H1 (cell line): Measurements from ENCODE around the gene MRS2. TPM values are rescaled to one million over a fixed set of nuclear protein-coding genes. Genes with fewer than 3 reads are reported as not detected.

Experiments used
- CTCF ChIA-PET: fragments of 300-600 bp; sonication (Branson Sonifier 250); formaldehyde crosslinking; loops from one replicate; lab custom pipeline; 2021; ENCODE audit not compliant: partially characterized antibody; lab: Charles Lee
- POLR2A ChIA-PET: fragments of 300-600 bp; sonication (Branson Sonifier 250); formaldehyde crosslinking; loops from one replicate; lab custom pipeline; 2021; ENCODE audit warnings: inconsistent platforms; ENCODE audit not compliant: partially characterized antibody; lab: Charles Lee
- DNase-seq, 2 experiments: peaks; one replicate each; pipeline versions ENCODE4 v3.0.0 to v3.0.0-alpha.2; 2010 to 2022; ENCODE audit warnings: low spot score in 2 of 2, low read depth in 1 of 2, mixed read lengths in 1 of 2
- FAIRE-seq: peaks from 2 replicates; lab custom pipeline; 2011; peaks lifted over from hg19 to GRCh38; lab: Jason Lieb, UNC
- H2AFZ ChIP-seq: 2 replicates; pipeline ENCODE4 v1.8.1; 2012; ENCODE audit warnings: low read length, inconsistent platforms
- H2AK5ac ChIP-seq: 2 replicates; pipeline ENCODE4 v1.6.1; 2013; ENCODE audit warnings: low read depth, low read length
- H2BK120ac ChIP-seq: replicated peaks from 2 replicates; pipeline ENCODE3; 2013; ENCODE audit warnings: low read depth, low read length, inconsistent platforms
- H2BK12ac ChIP-seq: 2 replicates; pipeline ENCODE4 v1.6.1; 2013; ENCODE audit warnings: low read depth, low read length
- H2BK15ac ChIP-seq: 2 replicates; pipeline ENCODE4 v1.6.1; 2013; ENCODE audit warnings: low read length
- H2BK20ac ChIP-seq: 2 replicates; pipeline ENCODE4 v1.6.1; 2013; ENCODE audit warnings: low read length
- H2BK5ac ChIP-seq: 2 replicates; pipeline ENCODE4 v1.6.1; 2013; ENCODE audit warnings: low read depth, low read length
- H3K14ac ChIP-seq: 2 replicates; pipeline ENCODE4 v1.6.1; 2013; ENCODE audit warnings: inconsistent platforms; ENCODE audit not compliant: insufficient read length
- H3K18ac ChIP-seq: 2 replicates; pipeline ENCODE4 v1.6.1; 2013; ENCODE audit warnings: low read length; ENCODE audit errors: extremely low read depth
- H3K23ac ChIP-seq: 2 replicates; pipeline ENCODE4 v1.6.1; 2013; ENCODE audit warnings: inconsistent platforms; ENCODE audit not compliant: insufficient read length
- H3K23me2 ChIP-seq: 2 replicates; pipeline ENCODE4 v1.6.1; 2013; ENCODE audit warnings: low read depth, low read length
- H3K27ac ChIP-seq: 2 replicates; pipeline ENCODE4 v1.6.1; 2011; ENCODE audit warnings: low read depth, low read length, inconsistent platforms
- H3K27me3 ChIP-seq, 4 experiments: replicated peaks in 1 of 4; 1 replicate in 1 of 4; 2 replicates in 3 of 4; pipeline versions ENCODE4 v1.6.1 to v1.8.1; 2011 to 2013; ENCODE audit warnings: low read length in 3 of 4, mild to moderate bottlenecking in 3 of 4, inconsistent platforms in 2 of 4, mixed read lengths in 2 of 4, moderate library complexity in 1 of 4; ENCODE audit not compliant: control insufficient read depth in 3 of 4, insufficient read depth in 3 of 4; ENCODE audit errors: extremely low read depth in 1 of 4
- H3K36me3 ChIP-seq, 4 experiments: 2 replicates each; pipeline versions ENCODE4 v1.6.1 to v1.8.1; 2011 to 2013; ENCODE audit warnings: mild to moderate bottlenecking in 4 of 4, low read length in 3 of 4, moderate library complexity in 2 of 4, control low read depth in 1 of 4, inconsistent platforms in 1 of 4; ENCODE audit not compliant: insufficient read depth in 4 of 4, control insufficient read depth in 2 of 4
- H3K4ac ChIP-seq: replicated peaks from 2 replicates; pipeline ENCODE3; 2013; ENCODE audit warnings: low read length, low read depth, mixed read lengths, inconsistent platforms; ENCODE audit not compliant: insufficient read length
- H3K4me1 ChIP-seq, 4 experiments: replicated peaks in 1 of 4; 1 replicate in 1 of 4; 2 replicates in 3 of 4; pipeline versions ENCODE4 v1.6.1 to v1.8.1; 2011 to 2013; ENCODE audit warnings: low read length in 3 of 4, inconsistent platforms in 2 of 4, mixed read lengths in 1 of 4; ENCODE audit not compliant: insufficient read depth in 4 of 4, control insufficient read depth in 3 of 4
- H3K4me2 ChIP-seq, 2 experiments: 2 replicates each; pipeline versions ENCODE4 v1.6.1 to v1.8.1; 2011 to 2013; ENCODE audit warnings: low read depth in 2 of 2, low read length in 2 of 2, control low read depth in 1 of 2, inconsistent platforms in 1 of 2, mild to moderate bottlenecking in 1 of 2; ENCODE audit not compliant: insufficient read depth in 1 of 2
- H3K4me3 ChIP-seq, 4 experiments: fragments of 200-600, 300-600 bp in 1 of 4; sonication (generic), shearing (Covaris generic), sonication (Bioruptor Twin) in 1 of 4; 2 replicates each; pipeline versions ENCODE4 v1.5.1 to v1.8.1; 2011 to 2016; ENCODE audit warnings: low read length in 4 of 4, low read depth in 3 of 4, control low read depth in 2 of 4, inconsistent platforms in 2 of 4, mild to moderate bottlenecking in 2 of 4, mixed read lengths in 1 of 4, moderate library complexity in 1 of 4; ENCODE audit not compliant: insufficient read depth in 2 of 4; ENCODE audit errors: extremely low read depth in 1 of 4
- H3K56ac ChIP-seq: replicated peaks from 2 replicates; pipeline ENCODE3; 2013; ENCODE audit warnings: low read depth, mild to moderate bottlenecking, mixed read lengths, low read length, inconsistent platforms; ENCODE audit not compliant: insufficient read length
- H3K79me1 ChIP-seq: 2 replicates; pipeline ENCODE4 v1.6.1; 2013; ENCODE audit warnings: low read depth, low read length, control low read depth
- H3K79me2 ChIP-seq, 2 experiments: 2 replicates each; pipeline versions ENCODE4 v1.6.1 to v1.8.1; 2012 to 2013; ENCODE audit warnings: low read length in 2 of 2, mild to moderate bottlenecking in 2 of 2, inconsistent platforms in 1 of 2; ENCODE audit not compliant: insufficient read depth in 2 of 2, control insufficient read depth in 1 of 2
- H3K9ac ChIP-seq, 4 experiments: replicated peaks in 1 of 4; 1 replicate in 1 of 4; 2 replicates in 3 of 4; pipeline versions ENCODE4 v1.6.1 to v1.8.1; 2011 to 2013; ENCODE audit warnings: low read depth in 3 of 4, low read length in 3 of 4, control low read depth in 2 of 4, mild to moderate bottlenecking in 2 of 4, moderate library complexity in 2 of 4, inconsistent platforms in 1 of 4; ENCODE audit errors: extremely low read depth in 1 of 4
- H3K9me3 ChIP-seq, 2 experiments: 2 replicates each; pipeline versions ENCODE4 v1.6.1 to v1.8.1; 2012 to 2013; ENCODE audit warnings: mild to moderate bottlenecking in 2 of 2, moderate library complexity in 2 of 2, control low read depth in 1 of 2, inconsistent platforms in 1 of 2, low read depth in 1 of 2, low read length in 1 of 2, mixed read lengths in 1 of 2; ENCODE audit not compliant: insufficient read depth in 2 of 2
- H4K20me1 ChIP-seq, 2 experiments: replicated peaks in 1 of 2; 2 replicates each; pipeline versions ENCODE3 to v1.8.1; 2011 to 2013; ENCODE audit warnings: inconsistent platforms in 2 of 2, low read length in 2 of 2, mild to moderate bottlenecking in 1 of 2; ENCODE audit not compliant: insufficient read depth in 2 of 2, control insufficient read depth in 1 of 2
- H4K5ac ChIP-seq: 2 replicates; pipeline ENCODE4 v1.6.1; 2013; ENCODE audit warnings: low read length, low read depth, mixed read lengths, inconsistent platforms; ENCODE audit not compliant: insufficient read length
- H4K8ac ChIP-seq: 2 replicates; pipeline ENCODE4 v1.8.0; 2013; ENCODE audit warnings: mild to moderate bottlenecking, moderate library complexity, low read length, inconsistent platforms; ENCODE audit not compliant: insufficient read depth; ENCODE audit errors: extremely low read depth
- H4K91ac ChIP-seq: replicated peaks from 2 replicates; pipeline ENCODE3; 2013; ENCODE audit warnings: low read length, mixed read lengths, inconsistent platforms; ENCODE audit not compliant: insufficient read length
- CHD2 ChIP-seq: IDR thresholded peaks from 2 replicates; pipeline ENCODE4 v1.6.1; 2012; ENCODE audit warnings: low read length, improper control_type of control experiment
- RAD21 ChIP-seq, 2 experiments: IDR thresholded peaks in 1 of 2; conservative IDR thresholded peaks in 1 of 2; 2 replicates each; pipeline ENCODE4 v1.6.1; 2011; ENCODE audit warnings: low read depth in 2 of 2, low read length in 2 of 2, improper control_type of control experiment in 1 of 2, inconsistent platforms in 1 of 2, mild to moderate bottlenecking in 1 of 2, moderate library complexity in 1 of 2
- SAP30 ChIP-seq: fragments of 300-600 bp; sonication (generic); IDR thresholded peaks from 2 replicates; pipeline ENCODE4 v1.7.1; 2012; ENCODE audit warnings: low read length, moderate library complexity, mild to moderate bottlenecking, inconsistent platforms; ENCODE audit not compliant: insufficient read depth, insufficient replicate concordance
- WGBS, 2 experiments: shearing (Covaris generic) in 1 of 2; methylation state at CpG; one replicate each; pipeline versions ENCODE4 v1.1.6 to v1.1.7; 2013 to 2015; ENCODE audit warnings: low lambda C conversion rate in 2 of 2, mixed read lengths in 2 of 2, inconsistent platforms in 1 of 2, low coverage in 1 of 2, missing lambda C conversion rate in 1 of 2; ENCODE audit not compliant: insufficient replicate concordance in 2 of 2, insufficient coverage in 1 of 2, insufficient read length in 1 of 2; ENCODE audit errors: extremely low coverage in 1 of 2, missing lambda C conversion rate in 1 of 2; 5-methylcytosine and 5-hydroxymethylcytosine counted together
- polyA plus RNA-seq, 7 experiments: library from polyadenylated mRNA; depleted of rRNA in 3 of 7; stranded (reverse) in 5 of 7; unstranded in 2 of 7; fragments of >200 nt in 5 of 7; fragments of 200-250 nt in 2 of 7; gene quantifications; 1 replicate in 5 of 7; 2 replicates in 1 of 7; 4 replicates in 1 of 7; pipeline versions ENCODE4 v1.2.1 to v1.2.3, GENCODE V29; 2011 to 2013; ENCODE audit warnings: missing spikeins in 2 of 7, mixed read lengths in 2 of 7
- total RNA-seq: library from RNA; stranded (reverse); fragmentation: NEBNext Ultra II Directional; extraction: Animal tissue kit (Norgen Biotek cat#: 25700); gene quantifications from 2 replicates; pipeline ENCODE4 v1.2.1, GENCODE V29; 2021

MRS2 gene
- total and polyA plus RNA-seq, 2 of the 8 experiments (the other 6 are each of a cell fraction or from before 2014, with no cell fraction given) = 51.2 to 67.5 TPM

DNA sequence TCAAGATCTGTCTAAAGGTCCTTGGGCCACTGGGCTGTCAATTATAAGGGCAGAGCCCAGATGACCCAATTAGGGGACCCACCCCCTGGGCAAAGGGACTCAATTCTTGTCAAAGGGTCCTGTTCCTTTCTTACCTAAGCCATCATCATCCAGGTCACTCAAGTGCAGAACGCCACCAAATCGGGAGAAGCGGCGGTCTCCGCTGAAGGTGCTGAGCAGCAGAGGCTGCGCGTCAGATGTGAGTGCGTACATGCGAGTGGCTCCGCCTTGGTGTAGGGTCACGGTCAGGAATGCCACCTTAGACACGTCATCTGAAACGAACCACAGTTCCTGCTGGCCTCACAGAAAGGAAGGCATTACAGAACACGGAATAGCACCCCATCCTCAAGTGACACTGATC is 34.2 kb downstream of the MRS2 start:
- no peak for TF ChIP-seq CHD2
- TF ChIP-seq RAD21 (IDR thresholded peaks at IDR 0.05 in 1 of 2, conservative IDR thresholded peaks at IDR 0.05 in 1 of 2; ENCODE audit: low read depth in 2 of 2, low read length in 2 of 2) = no peak
- TF ChIP-seq SAP30 = no peak
- Histone ChIP-seq H3K9ac (no peak overlapping the region), H3K18ac (no peak overlapping the region)

More for the DNA sequence above, 34.2 kb downstream of the MRS2 start:
- Histone ChIP-seq H3K79me2 (no peaks in the 10 kb centered on the region), H3K27me3 (no peaks in the 10 kb centered on the region), H3K56ac (no peak overlapping the region), H4K20me1 (no peaks in the 10 kb centered on the region), H3K4me1 (no peaks in the 10 kb centered on the region), H2BK12ac (no peak overlapping the region), H2BK5ac (no peak overlapping the region), H3K79me1 (no peaks in the 10 kb centered on the region), H4K5ac (no peak overlapping the region), H3K23me2 (no peaks in the 10 kb centered on the region), H2AK5ac (no peak overlapping the region), H2BK15ac (no peak overlapping the region), H3K23ac (no peak overlapping the region), H3K4me3 (no peak overlapping the region), H2AFZ (no peak overlapping the region), H3K27ac (no peak overlapping the region), H3K4ac (no peak overlapping the region), H3K4me2 (no peak overlapping the region), H2BK20ac (no peak overlapping the region), H3K36me3 (no peaks in the 10 kb centered on the region), H3K14ac (no peak overlapping the region), H4K8ac (no peak overlapping the region), H3K9me3 (no peaks in the 10 kb centered on the region), H4K91ac (no peak overlapping the region), H2BK120ac (no peak overlapping the region)
- 91% methylated on average over 14 of the region's 14 CpGs; no CpG with 5 or more reads in 1 of the 2 experiments for WGBS, 2 experiments
- CTCF ChIA-PET = no interaction called here
- POLR2A ChIA-PET = no interaction called here
- no peak for DNase-seq
- FAIRE-seq = no peak
